Measurements from ENCODE around the gene MYO7A. TPM values are rescaled to one million over a fixed set of nuclear protein-coding genes. Genes with fewer than 3 reads are reported as not detected.

Gene MYO7A
- total and polyA plus RNA-seq, 2 experiments from 2014 or later: 0.48 to 1.6 TPM

- Histone ChIP-seq H3K36me3 (no peaks in the 10 kb centered on the region), H3K9me3 (ENCODE audit: low read depth) (no peaks in the 10 kb centered on the region), H3K4me1 (ENCODE audit: low read depth) (no peaks in the 10 kb centered on the region), H3K27me3 (no peaks in the 10 kb centered on the region), H3K4me3 (no peak overlapping the region), H3K27ac (no peak overlapping the region)
- DNase-seq (ENCODE audit: low read depth in 1 of 2, low spot score in 1 of 2): no peak
- TF ChIP-seq CTCF (IDR thresholded peaks at IDR 0.05; ENCODE audit: low read depth, low read length): no peak
Observed at GRCh38 chr11:77206264-77207018, 78.4 kb downstream of the MYO7A start.

- no peak overlapping the region for H3K4me3 ChIP-seq
- DNase-seq (ENCODE audit: low read depth in 1 of 2, low spot score in 1 of 2): no peak
- H3K9me3 ChIP-seq (ENCODE audit: low read depth): no peaks in the 10 kb centered on the region
- no peaks in the 10 kb centered on the region for H3K27me3 ChIP-seq
- no peaks in the 10 kb centered on the region for H3K36me3 ChIP-seq
- no peak for TF ChIP-seq CTCF (IDR thresholded peaks at IDR 0.05; ENCODE audit: low read depth, low read length)
- no peaks in the 10 kb centered on the region for H3K4me1 ChIP-seq (ENCODE audit: low read depth)
- H3K27ac ChIP-seq: no peak overlapping the region
Observed at GRCh38 chr11:77207019-77207485, 79.0 kb downstream of the MYO7A start.

- H3K36me3 ChIP-seq: no peaks in the 10 kb centered on the region
- peak in 1 of 2 donors; percentile 20 for DNase-seq (ENCODE audit: low read depth in 1 of 2, low spot score in 1 of 2)
Observed at GRCh38 chr11:77207618-77208313, 79.7 kb downstream of the MYO7A start.

GRCh38 chr11:77208535-77208934, 80.5 kb downstream of the MYO7A start:
- no peaks in the 10 kb centered on the region for H3K27me3 ChIP-seq
- no peak overlapping the region for H3K4me3 ChIP-seq
- H3K36me3 ChIP-seq: no peaks in the 10 kb centered on the region
- no peak for TF ChIP-seq CTCF (IDR thresholded peaks at IDR 0.05; ENCODE audit: low read depth, low read length)
- H3K4me1 ChIP-seq (ENCODE audit: low read depth): no peaks in the 10 kb centered on the region
- no peak overlapping the region for H3K27ac ChIP-seq
- DNase-seq (ENCODE audit: low read depth in 1 of 2, low spot score in 1 of 2): no peak
- no peaks in the 10 kb centered on the region for H3K9me3 ChIP-seq (ENCODE audit: low read depth)

More at GRCh38 chr11:77207618-77208313, 79.7 kb downstream of the MYO7A start:
- Histone ChIP-seq H3K4me3 (no peak overlapping the region), H3K27ac (no peak overlapping the region), H3K27me3 (no peaks in the 10 kb centered on the region), H3K4me1 (ENCODE audit: low read depth) (no peaks in the 10 kb centered on the region), H3K9me3 (ENCODE audit: low read depth) (no peaks in the 10 kb centered on the region)
- TF ChIP-seq CTCF (IDR thresholded peaks at IDR 0.05; ENCODE audit: low read depth, low read length): no peak

- no peaks in the 10 kb centered on the region for H3K36me3 ChIP-seq
- H3K27ac ChIP-seq: no peak overlapping the region
- no peaks in the 10 kb centered on the region for H3K27me3 ChIP-seq
- no peaks in the 10 kb centered on the region for H3K9me3 ChIP-seq (ENCODE audit: low read depth)
- H3K4me3 ChIP-seq: no peak overlapping the region
- no peak for DNase-seq (ENCODE audit: low read depth in 1 of 2, low spot score in 1 of 2)
- no peaks in the 10 kb centered on the region for H3K4me1 ChIP-seq (ENCODE audit: low read depth)
- TF ChIP-seq CTCF (IDR thresholded peaks at IDR 0.05; ENCODE audit: low read depth, low read length): no peak
Observed at GRCh38 chr11:77209663-77210062, 81.6 kb downstream of the MYO7A start.

Measured in cardiac muscle cell (in vitro differentiated cells and primary cell).